Ectodermal cell (in vitro differentiated cells): ENCODE results near the gene COL5A1.
"Not testable (repeated sequence)": the region's sequence is repeated elsewhere in the genome, so short reads cannot be mapped to it uniquely, and the experiment has no call there.

ENCODE experiments used
- H3K27ac ChIP-seq: 2 replicates; pipeline ENCODE4 v1.7.0; 2013; ENCODE audit warnings: mild to moderate bottlenecking, low read depth, low read length; ENCODE audit not compliant: insufficient read depth, poor library complexity, severe bottlenecking
- H3K27me3 ChIP-seq: 2 replicates; pipeline ENCODE4 v1.7.0; 2013; ENCODE audit warnings: mild to moderate bottlenecking, low read length; ENCODE audit not compliant: insufficient read depth, control insufficient read depth, poor library complexity, severe bottlenecking
- H3K36me3 ChIP-seq: one replicate; pipeline ENCODE4 v1.7.0; 2013; ENCODE audit warnings: low read length; ENCODE audit not compliant: control insufficient read depth, insufficient read depth
- H3K4me1 ChIP-seq: one replicate; pipeline ENCODE4 v1.7.0; 2013; ENCODE audit warnings: low read length; ENCODE audit not compliant: control insufficient read depth, insufficient read depth
- H3K4me3 ChIP-seq: 2 replicates; pipeline ENCODE4 v1.7.0; 2013; ENCODE audit warnings: low read depth, low read length, control low read depth; ENCODE audit not compliant: insufficient read depth
- H3K9me3 ChIP-seq: 2 replicates; pipeline ENCODE4 v1.7.0; 2013; ENCODE audit warnings: mild to moderate bottlenecking, low read length, moderate library complexity; ENCODE audit not compliant: control insufficient read depth
- WGBS, 2 experiments: methylation state at CpG; one replicate each; pipeline ENCODE4 v1.1.7; 2013; ENCODE audit warnings: missing lambda C conversion rate in 2 of 2; 5-methylcytosine and 5-hydroxymethylcytosine counted together

The COL5A1 gene

GRCh38 chr9:134666208-134666607, 24.6 kb downstream of the COL5A1 start:
- H3K36me3 ChIP-seq = no peaks in the 10 kb centered on the region
- H3K4me3 ChIP-seq = no peak overlapping the region
- WGBS, 2 experiments = 85 to 86% methylated on average over 6 of the region's 6 CpGs
- no peak overlapping the region for H3K27ac ChIP-seq
- H3K4me1 ChIP-seq = no peaks in the 10 kb centered on the region
- no peaks in the 10 kb centered on the region for H3K9me3 ChIP-seq
- H3K27me3 ChIP-seq = no peaks in the 10 kb centered on the region

- no peaks in the 10 kb centered on the region for H3K9me3 ChIP-seq
- H3K4me3 ChIP-seq = no peak overlapping the region
- no peaks in the 10 kb centered on the region for H3K4me1 ChIP-seq
- 94 to 95% methylated on average over 7 of the region's 7 CpGs for WGBS, 2 experiments
- H3K27me3 ChIP-seq = no peaks in the 10 kb centered on the region
- no peak overlapping the region for H3K27ac ChIP-seq
- no peaks in the 10 kb centered on the region for H3K36me3 ChIP-seq
Measured at GRCh38 chr9:134666831-134667230, 25.2 kb downstream of the COL5A1 start.

- H3K4me3 ChIP-seq, H3K27me3 ChIP-seq, H3K4me1 ChIP-seq, H3K36me3 ChIP-seq, H3K9me3 ChIP-seq, H3K27ac ChIP-seq: not testable (repeated sequence)
Measured at GRCh38 chr9:134668977-134669376, 27.4 kb downstream of the COL5A1 start.

GRCh38 chr9:134669399-134669955, 27.9 kb downstream of the COL5A1 start:
- peaks cover 2% of the 10 kb centered on the region for H3K9me3 ChIP-seq
- no peaks in the 10 kb centered on the region for H3K27me3 ChIP-seq
- H3K4me1 ChIP-seq = no peaks in the 10 kb centered on the region
- WGBS, 2 experiments = 91 to 95% methylated on average over 9 of the region's 9 CpGs
- H3K4me3 ChIP-seq = no peak overlapping the region
- no peaks in the 10 kb centered on the region for H3K36me3 ChIP-seq
- H3K27ac ChIP-seq = no peak overlapping the region

- Histone ChIP-seq H3K27ac (no peak overlapping the region), H3K4me3 (no peak overlapping the region), H3K36me3 (no peaks in the 10 kb centered on the region), H3K9me3 (peaks cover 2% of the 10 kb centered on the region), H3K4me1 (no peaks in the 10 kb centered on the region), H3K27me3 (no peaks in the 10 kb centered on the region)
- WGBS, 2 experiments = 91 to 96% methylated on average over 6 of the region's 6 CpGs
Measured at GRCh38 chr9:134670042-134670525, 28.5 kb downstream of the COL5A1 start.

- Histone ChIP-seq H3K9me3 (peaks cover 2% of the 10 kb centered on the region), H3K4me3 (no peak overlapping the region), H3K27me3 (no peaks in the 10 kb centered on the region), H3K36me3 (no peaks in the 10 kb centered on the region), H3K27ac (no peak overlapping the region), H3K4me1 (no peaks in the 10 kb centered on the region)
- WGBS, 2 experiments = 94% methylated on average over 11 of the region's 11 CpGs
Measured at GRCh38 chr9:134670851-134671281, 29.3 kb downstream of the COL5A1 start.

- H3K4me1 ChIP-seq = no peaks in the 10 kb centered on the region
- 90 to 91% methylated on average over 15 of the region's 15 CpGs for WGBS, 2 experiments
- H3K4me3 ChIP-seq = no peak overlapping the region
- peaks cover 2% of the 10 kb centered on the region for H3K9me3 ChIP-seq
- no peak overlapping the region for H3K27ac ChIP-seq
- no peaks in the 10 kb centered on the region for H3K27me3 ChIP-seq
- no peaks in the 10 kb centered on the region for H3K36me3 ChIP-seq
Measured at GRCh38 chr9:134671341-134672113, 29.9 kb downstream of the COL5A1 start.

GRCh38 chr9:134676361-134676760, 34.8 kb downstream of the COL5A1 start:
- Histone ChIP-seq H3K4me1 (peaks cover 12% of the 10 kb centered on the region), H3K27me3 (no peaks in the 10 kb centered on the region), H3K36me3 (no peaks in the 10 kb centered on the region), H3K4me3 (no peak overlapping the region), H3K9me3 (peaks cover 2% of the 10 kb centered on the region), H3K27ac (no peak overlapping the region)
- 86% methylated on average over 5 of the region's 5 CpGs for WGBS, 2 experiments

GRCh38 chr9:134676886-134677285, 35.3 kb downstream of the COL5A1 start:
- 90 to 91% methylated on average over 6 of the region's 6 CpGs for WGBS, 2 experiments
- Histone ChIP-seq H3K27ac (no peak overlapping the region), H3K4me3 (no peak overlapping the region), H3K9me3 (peaks cover 2% of the 10 kb centered on the region), H3K36me3 (no peaks in the 10 kb centered on the region), H3K4me1 (peaks cover 12% of the 10 kb centered on the region), H3K27me3 (no peaks in the 10 kb centered on the region)

GRCh38 chr9:134677743-134678142, 36.1 kb downstream of the COL5A1 start:
- no peaks in the 10 kb centered on the region for H3K36me3 ChIP-seq
- H3K27ac ChIP-seq = no peak overlapping the region
- WGBS, 2 experiments = 95 to 97% methylated on average over 11 of the region's 11 CpGs
- no peaks in the 10 kb centered on the region for H3K27me3 ChIP-seq
- H3K4me3 ChIP-seq = no peak overlapping the region
- H3K4me1 ChIP-seq = peaks cover 12% of the 10 kb centered on the region
- H3K9me3 ChIP-seq = peaks cover 2% of the 10 kb centered on the region
